SH-SY5Y (cell line): ENCODE measurements around the gene RNASET2.

ENCODE experiments used
- GATA2 ChIP-seq: IDR thresholded peaks from 2 replicates; pipeline ENCODE4 v1.6.1; 2011; ENCODE audit warnings: mild to moderate bottlenecking, low read depth, low read length
- GATA3 ChIP-seq: IDR thresholded peaks from 2 replicates; pipeline ENCODE4 v1.6.1; 2011; ENCODE audit warnings: low read depth, mild to moderate bottlenecking, low read length, moderate library complexity

DNA sequence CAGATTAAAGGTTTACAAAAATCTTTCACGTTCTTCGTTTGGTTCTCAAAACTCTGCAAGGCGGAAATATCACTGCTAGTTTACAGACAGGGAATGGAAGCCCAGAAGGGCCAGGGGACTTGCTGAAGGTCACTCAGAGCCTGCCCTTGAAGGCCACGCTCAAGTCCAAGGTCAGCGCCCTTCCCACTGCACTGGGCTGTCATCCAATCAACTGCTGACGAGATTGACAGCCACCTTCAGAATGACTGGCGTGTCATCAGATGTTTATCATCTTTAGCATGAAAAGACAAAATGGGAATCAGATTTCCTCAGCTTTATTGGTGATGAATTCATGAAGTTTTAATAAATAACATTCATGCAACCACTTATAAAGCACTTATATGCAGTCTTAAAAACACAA lies 16.5 kb downstream of the RNASET2 start:
- TF ChIP-seq GATA2 (no peak), GATA3 (no peak)
